Gastrocnemius medialis (tissue), 4 donors: ENCODE measurements around the gene FCRL3.

Experiments used
- POLR2A ChIP-seq, 2 donors: fragments of 450-650 bp; IDR thresholded peaks; one replicate each; pipeline ENCODE4 v1.6.1; 2017; ENCODE audit warnings: antibody characterized with exemption in 2 of 2, mild to moderate bottlenecking in 2 of 2, moderate library complexity in 2 of 2
- TF ChIP-seq, protein P1 (sequence below), 5 experiments: fragments of 450-650 bp in 3 of 5; fragments of 200-600 bp in 2 of 5; sonication (generic) in 2 of 5; IDR thresholded peaks in 4 of 5; conservative IDR thresholded peaks in 1 of 5; 1 replicate in 4 of 5; 2 replicates in 1 of 5; pipeline ENCODE4 v1.5.1; 2016 to 2019; ENCODE audit warnings: antibody characterized with exemption in 5 of 5, mild to moderate bottlenecking in 3 of 5, moderate library complexity in 3 of 5

DNA sequence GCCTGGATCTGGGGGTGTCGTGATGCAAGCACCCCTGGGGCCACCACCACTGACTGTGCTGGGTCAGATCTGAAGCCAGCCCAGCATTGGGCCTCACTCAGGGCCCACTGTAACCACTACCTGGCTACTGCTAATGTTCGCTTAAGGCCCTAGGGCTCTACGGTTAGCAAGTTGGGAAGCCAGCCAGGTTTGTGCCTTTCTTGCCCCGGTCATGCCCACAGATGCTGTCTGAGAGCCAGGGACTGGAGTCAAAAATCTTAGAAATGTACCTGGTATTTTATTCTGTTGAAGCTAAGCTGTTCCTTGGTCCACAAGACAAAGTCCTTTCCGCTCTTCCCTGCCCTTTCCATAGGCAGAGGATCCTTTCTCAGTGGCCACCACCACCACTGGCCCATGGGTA lies 15.2 kb upstream of the FCRL3 start:
- TF ChIP-seq, protein P1, sequence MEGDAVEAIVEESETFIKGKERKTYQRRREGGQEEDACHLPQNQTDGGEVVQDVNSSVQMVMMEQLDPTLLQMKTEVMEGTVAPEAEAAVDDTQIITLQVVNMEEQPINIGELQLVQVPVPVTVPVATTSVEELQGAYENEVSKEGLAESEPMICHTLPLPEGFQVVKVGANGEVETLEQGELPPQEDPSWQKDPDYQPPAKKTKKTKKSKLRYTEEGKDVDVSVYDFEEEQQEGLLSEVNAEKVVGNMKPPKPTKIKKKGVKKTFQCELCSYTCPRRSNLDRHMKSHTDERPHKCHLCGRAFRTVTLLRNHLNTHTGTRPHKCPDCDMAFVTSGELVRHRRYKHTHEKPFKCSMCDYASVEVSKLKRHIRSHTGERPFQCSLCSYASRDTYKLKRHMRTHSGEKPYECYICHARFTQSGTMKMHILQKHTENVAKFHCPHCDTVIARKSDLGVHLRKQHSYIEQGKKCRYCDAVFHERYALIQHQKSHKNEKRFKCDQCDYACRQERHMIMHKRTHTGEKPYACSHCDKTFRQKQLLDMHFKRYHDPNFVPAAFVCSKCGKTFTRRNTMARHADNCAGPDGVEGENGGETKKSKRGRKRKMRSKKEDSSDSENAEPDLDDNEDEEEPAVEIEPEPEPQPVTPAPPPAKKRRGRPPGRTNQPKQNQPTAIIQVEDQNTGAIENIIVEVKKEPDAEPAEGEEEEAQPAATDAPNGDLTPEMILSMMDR (IDR thresholded peaks at IDR 0.05 in 4 of 5, conservative IDR thresholded peaks at IDR 0.05 in 1 of 5): no peak
- no peak for TF ChIP-seq POLR2A (IDR thresholded peaks at IDR 0.05)
